Fibroblast of skin of left biceps (primary cell): ENCODE data around the gene DBH.

Experiments
- DNase-seq, 2 experiments: peaks; one replicate each; pipeline ENCODE4 v3.0.0-alpha.2; 2013; ENCODE audit warnings: low read depth in 2 of 2

DBH gene

DNA sequence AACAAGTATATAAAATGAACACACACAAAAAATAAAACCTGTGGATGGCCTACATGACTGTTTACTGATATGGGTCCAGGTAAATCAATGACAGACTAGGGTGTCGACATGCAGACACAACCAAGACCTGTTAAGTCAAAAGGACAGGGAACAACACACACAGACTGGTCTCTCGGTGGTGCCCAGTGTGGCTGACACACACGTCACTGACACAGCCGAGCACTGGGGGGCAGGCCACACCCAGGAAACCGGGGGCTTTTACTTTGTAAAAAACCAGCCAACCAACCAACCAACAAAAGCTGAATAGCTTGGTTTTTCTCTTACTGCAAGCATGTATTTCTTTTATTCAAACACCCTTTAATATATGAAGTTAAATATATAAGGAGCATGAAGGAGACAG is 31.9 kb upstream of the DBH start:
- no peak for DNase-seq

DNA sequence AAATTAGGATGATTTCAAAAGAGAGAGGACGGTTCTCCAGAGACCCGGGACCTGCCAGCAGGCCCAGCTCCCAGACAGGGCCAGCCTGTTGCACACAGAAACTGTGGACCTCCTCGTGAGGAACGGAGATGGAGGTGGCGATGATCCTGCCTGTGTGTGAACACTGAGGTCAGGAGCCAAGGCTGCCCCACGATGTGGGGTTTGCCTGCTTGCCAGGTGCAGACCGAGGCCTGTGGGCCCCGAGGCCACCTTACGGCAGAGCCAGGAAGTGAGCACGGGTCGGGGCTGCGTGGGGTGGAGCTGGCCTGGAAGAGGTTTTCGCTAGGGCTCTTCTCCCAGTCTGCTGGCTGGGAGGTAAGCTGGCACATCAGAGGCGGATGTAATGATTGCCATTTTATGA is 31.3 kb upstream of the DBH start:
- DNase-seq, result no peak

DNA sequence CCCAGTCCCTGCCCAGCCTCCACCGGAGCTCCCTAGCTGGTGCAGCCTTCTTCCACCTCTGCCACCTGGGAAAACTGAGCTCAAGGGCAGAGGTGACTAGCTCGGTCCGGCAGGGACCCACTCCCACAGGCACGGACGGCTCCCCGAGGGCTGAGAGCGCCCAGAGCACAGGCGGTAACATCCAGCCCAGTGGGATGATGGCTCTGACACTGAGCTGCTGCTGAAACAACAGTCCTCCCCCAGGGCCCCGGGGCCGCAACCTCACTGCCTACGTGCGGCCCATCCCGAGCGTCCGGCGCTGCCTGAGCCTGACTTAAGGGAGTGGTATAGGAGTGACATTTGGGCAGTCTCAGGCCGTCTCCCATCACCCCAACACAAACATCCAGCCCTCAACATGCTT is 30.7 kb upstream of the DBH start:
- no peak for DNase-seq

DNA sequence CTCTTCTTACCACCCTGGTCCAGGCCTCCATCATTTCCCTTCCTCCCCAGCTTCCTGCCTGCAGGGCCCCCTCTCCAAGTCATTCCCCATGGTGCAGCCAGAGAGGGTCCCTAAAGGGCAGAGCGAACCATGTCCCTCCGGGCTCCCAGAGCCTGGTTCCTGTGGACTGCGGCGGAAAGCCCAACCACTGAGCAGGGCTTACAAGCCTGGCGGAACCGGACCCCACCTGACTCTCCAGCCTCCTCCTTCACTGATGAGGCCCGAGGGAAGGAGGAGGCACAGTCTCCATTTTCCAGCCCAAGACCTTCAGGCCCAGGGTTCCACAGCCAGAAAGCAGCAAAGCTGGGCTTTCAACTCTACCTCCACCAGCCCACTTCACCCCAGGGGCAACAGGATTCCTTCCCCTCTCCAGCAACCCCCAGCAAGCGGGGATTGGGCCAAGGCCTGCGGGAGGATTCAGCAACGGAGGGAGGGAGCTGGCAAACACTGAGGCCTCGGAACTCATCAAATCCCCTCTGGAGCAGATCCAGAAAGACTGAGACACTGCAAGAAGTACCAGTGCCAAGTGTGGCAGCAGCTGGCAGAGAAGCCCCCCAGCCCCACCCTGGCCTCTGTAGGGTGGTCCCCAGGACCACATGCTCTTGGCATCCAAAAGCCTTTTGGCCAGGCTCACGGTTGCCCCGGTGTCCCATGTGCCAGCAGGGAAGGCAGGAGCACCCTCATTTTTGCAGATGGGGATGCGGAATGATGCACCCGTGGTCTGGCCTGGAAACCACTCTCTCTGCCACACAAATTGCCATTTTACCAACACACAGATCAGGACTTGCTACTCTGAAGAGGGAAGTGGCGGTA is 30.1 kb upstream of the DBH start:
- no peak for DNase-seq

DNA sequence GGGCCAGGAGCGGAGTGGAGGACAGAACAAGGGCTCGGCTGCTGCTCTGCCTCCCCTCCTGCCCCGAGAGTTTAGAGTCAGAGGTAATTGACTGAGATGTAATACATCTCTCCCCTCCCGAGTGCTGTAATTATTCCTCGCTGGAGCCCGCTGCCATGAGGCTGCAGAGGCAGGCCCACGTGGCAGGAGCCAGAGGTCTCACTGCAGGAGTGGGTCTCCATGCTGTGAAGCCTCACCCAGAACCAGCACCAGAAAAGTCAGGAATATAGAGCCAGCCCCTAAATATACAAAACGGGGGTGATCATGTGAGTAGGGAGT is 29.5 kb upstream of the DBH start:
- DNase-seq, result no peak

DNA sequence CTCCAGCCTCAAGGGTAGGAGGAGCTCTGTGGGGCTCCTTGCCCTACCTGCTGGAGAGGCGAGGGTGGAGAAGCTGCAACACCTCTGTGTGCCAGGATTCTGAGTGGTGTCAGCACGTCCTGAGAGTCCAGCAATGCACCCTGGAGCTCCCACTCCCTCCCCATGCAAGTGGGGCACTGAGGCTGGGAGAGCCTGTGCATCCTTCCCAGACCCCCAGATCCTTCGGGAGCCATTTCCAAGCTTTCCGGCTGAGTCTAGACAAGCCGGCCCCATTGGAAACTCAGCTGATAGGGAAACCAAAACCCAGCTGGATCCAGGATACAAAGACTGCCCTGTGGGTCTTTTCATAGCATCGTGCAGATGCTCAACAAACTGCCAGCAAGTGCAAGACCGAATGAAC is 28.8 kb upstream of the DBH start:
- DNase-seq, result no peak

DNA sequence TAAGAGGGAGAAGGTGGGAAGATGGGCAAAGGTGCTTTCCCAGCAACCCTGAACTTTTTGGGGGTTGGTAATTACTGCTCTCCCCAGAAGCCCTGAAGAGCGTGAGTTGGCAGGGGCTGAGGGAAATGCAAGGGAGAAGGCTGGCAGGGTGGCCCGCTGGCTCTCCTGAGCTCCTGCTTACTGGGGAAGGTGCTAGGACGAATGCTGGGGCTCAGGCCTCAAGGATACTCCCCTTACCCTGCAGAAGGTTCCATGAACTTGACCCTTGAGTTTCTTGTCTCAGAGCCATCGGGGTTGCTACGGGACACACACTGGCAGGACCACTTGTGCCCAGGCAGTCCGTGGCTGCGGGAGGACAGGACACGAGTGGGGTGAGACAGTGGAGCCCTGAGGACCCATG is 28.2 kb upstream of the DBH start:
- no peak for DNase-seq

DNA sequence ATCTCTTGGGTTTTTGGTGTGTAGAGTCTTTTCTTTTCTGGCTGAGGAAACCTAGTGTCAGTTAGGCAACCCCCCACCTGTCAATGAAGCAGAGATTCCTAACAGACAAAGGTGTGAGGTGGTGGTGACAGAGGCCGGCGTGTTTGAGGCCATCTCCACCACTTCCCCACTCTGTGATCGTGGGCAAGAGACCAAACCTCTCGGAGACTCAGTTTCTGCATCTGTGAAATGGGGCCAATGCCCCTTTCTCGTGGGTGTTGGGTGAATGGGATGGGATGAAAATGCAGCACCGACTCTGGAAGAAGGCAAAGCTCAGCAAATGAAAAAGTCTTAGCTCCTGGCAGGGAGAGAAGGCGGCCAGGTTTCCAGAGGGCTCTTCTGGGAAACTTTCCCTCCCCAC is 27.8 kb upstream of the DBH start:
- DNase-seq, result no peak

DNA sequence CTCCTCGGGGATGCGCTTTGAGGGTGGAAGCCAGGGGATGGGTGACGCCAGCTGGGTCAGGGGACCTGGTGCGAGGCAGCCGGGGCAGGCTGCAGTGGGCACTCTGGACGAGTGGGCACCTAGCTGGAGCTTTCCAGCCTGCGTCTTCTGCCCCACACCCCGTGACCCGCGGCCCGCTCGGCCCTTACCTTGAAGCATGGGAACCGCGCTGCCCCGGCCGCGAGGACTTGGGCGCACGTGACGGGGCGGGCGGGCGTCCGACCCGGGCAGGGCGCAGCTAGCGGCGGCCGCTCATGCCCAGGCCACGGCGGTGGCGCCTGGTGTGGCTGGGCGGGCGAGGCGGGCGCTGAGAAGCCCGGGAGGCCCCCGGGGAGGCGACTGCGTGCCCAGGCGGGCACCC is 27.3 kb upstream of the DBH start:
- no peak for DNase-seq

DNA sequence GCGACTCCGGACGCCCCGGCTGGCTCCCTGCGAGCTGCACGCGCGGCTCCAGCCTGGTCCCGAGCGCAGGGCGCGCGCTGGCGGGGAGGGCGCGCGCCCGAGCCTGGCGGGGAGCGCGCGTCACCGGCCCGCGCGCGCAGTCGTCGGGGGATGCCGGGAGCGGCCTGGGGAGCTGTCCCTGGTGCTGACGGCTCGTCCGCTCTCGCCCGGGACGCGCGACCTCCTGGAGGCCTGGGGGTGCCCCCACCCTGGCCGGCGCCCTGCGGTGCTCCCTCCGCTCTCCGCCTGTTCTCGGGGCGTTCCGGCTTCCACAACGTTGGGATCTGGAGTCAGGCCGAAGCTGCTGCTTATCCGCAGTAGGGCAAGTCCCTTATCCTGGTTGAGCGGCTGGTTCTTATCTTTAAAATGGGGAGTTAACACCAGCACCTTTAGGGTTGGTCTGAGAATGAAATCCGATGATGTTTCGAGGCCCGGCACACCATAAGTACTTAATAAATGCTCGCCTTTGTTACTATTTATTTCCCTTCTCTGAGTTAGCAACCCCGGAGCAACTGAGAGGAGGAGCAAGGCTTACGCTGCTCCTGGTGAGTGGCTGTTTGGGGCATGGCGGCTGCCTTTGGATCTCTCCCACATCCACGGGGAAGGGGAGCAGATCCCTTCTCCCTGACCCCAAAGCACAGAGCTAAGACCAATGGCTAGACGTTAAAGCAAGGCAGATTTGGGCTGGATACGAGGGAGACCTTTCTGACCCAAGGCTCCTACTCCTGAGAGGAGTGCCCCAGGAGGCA is 26.7 kb upstream of the DBH start, which contains the start of gene FAM163B:
FAM163B (minus strand) TSS at position 79 of the 788 bp plus-strand sequence. CDS start 29,166 bp downstream, outside the sequence.
- no peak for DNase-seq

DNA sequence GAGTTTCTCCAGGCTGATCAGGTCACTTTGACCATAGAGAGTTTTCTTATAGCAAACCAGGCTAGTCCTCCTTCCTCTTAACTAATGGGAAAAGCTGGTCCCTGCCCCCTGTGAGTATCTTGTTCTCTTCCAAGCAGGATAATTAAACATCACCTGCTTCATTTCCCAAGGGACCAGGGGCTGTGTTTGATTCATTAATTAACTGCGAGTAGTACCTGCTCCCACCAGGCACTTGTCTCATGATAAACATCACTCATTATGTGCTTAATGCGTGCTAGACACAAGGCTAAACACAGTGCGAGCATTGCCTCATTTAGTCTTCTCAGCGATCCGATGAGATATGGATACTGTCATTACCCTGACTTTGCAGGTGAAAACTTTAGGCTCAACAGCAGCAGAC is 25.3 kb upstream of the DBH start:
- no peak for DNase-seq

DNA sequence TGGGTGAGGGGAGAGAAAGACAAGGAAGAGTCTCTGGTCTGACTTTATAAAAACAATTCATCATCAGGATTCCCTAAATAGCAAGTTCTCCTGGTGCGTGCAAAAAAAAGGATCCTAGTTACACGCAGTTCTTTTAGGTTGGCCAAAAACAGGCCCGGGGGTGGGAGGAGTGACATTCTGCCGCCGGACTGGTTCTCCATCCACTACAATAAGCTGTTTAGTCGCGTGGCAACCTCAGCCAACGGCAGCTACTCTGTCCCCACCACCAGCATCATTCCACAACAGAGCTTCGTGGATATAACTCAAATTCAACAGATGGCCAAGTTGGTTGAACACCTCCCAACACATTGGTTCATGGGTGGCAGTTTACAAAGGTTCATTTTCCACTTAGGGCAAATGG is 24.1 kb upstream of the DBH start:
- no peak for DNase-seq

DNA sequence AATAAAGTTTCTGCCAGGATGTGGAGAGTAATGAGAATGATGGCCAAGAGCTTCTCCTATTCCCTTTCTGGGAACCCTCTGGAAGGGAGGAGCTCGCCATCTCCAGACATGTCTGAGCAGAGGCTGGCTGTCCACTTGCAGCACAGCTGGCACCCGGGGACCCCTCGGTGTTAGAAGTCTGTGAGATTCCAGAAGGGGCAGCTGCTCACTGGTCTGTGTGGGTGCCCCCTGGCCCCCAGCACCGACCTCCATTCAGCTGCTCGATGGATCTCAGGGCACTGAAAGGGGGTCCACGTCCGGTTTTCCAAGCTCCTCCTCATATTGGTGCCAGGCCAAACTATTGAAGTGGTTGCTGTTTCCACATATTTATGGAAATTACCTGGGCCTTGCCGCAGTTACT is 23.3 kb upstream of the DBH start:
- DNase-seq, result no peak

DNA sequence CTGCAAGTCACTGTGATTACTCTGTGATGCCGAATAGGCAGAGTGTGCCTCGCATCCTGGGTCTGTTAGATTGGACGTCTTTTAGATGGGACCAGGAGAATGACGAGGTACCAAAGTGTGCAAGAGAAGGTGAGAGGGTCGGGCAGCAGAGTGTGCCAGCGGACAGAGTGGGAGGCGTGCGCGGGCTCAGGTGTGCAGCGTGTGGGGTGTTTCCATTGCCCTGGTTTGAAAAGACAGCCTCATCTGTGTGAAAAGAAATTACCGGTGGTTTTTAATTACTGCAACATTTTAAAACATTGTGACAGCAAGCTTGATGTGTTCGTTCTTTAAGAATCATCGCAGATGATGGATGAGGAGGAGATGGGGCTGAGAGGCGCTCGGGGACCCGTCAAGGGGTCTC is 22.7 kb upstream of the DBH start:
- DNase-seq, result no peak

DNA sequence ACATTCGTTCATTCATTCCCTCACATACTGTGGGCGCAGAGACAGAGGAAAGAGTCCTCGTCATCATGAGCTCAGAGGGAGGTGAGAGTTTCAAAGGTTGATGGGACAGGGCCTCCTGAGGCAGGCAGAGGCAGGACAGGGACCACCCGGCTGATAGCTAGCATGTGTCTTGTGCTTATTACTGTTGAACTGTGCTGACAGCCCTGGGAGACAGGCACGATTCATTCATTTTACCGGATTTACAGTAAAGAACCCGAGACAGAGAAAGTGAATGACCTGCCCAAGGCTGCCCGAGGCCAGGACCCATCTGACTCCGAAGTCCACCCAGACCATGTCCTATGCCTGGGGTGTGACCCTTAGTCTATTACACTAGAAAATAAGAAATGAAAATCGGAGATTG is 22.1 kb upstream of the DBH start:
- DNase-seq, result no peak

DNA sequence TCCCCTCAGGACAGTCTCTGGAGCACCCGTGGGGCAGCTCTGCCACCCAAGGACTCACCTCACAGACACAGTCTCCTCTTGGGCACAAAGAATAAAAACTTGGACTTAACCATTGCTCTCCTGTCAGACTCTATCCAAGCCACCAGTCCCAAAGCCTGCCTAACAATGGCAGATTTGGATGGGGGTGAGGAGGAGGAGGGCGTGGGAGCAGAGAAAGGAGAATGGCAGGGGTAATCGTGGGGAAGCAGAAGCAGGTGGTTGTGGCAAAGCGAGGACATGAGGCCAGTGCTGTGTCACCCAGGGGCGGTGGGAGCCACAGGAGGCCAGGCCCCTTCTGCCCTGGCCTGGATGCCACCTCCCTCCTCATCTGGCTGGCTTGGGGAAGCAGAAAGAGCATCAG is 21.5 kb upstream of the DBH start:
- no peak for DNase-seq

DNA sequence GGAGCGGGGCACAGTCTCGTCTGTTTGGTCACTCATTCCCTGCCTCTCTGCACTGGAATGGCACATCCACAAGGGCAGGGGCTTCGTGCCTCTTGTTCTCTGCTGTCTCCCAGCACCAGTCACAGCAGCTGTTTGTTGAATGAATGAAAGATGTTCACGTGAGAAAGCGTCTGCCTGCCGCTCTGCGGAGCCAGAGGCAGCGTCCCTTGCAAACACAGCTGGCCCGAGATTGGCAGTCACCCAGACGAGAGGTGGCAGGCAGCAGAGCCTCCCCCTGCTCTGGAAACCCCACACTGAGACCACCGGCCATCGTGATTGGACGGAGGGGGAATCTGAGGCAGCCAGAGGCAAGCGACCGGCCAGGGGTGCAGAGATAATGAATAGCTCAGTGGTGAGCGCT is 21.0 kb upstream of the DBH start:
- no peak for DNase-seq

DNA sequence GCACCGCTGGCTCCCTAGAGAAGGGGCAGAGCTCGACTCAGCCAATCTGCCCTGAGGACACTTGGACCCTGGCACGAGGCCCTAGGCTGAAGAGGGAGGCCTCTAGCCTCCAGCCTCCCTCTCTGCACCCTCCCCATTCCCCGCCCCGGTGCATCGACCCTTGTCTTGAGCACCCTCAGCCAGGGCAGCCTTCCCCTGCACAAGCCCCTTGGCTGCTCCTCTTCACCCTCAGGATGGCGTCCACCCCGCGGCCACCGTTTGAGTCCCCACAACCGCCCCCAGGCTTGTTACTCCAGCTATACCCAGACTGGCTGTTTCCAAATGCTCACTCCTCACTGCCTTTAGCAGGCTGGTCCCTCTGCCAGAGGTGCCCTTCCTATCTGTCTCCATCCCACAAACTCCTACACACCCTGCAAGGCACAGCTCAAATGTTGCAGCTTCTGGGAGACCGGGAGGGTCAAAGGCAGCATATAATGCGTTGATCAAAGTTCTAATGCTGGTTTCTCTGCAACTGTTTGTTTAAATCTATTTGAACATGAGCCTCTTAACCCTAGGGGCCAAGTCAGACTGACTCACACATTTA is 20.5 kb upstream of the DBH start:
- no peak for DNase-seq

DNA sequence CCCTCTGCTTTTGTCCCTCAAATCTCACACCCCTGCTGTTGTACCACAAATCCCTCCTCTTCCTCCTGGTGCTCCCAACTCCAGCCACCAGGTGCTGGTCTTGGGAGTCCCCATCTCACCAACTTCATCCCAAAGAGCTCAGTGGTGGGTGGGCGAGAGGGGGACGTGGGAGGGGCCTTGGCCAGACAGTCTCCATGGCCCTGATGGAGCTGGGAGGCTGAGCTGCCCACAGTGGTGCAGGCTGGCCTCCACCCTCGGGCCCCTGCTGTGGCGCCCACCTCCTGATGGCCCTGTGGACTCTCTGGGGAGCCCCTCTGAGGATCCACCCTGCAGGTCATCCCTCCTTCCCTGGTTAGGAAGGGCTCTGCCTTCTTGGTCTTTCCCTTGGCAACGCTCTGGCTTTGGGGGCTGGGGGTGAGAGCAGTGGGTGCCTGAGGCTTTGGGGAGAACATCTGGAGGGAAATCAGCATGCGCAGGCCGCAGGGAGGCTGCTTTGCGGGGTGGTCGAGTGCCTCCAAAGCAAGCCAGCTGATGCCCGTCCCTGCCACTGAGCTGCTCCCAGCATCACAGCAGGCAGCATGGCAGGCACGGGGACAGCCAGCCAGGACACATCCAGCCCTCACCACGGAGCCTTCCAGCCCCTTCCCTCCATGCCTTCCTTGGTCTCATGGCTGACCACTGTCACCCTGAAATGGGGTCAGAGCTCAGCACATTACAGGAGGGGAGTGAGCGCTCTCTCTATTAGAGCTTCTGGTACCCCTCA is 19.3 kb upstream of the DBH start:
- no peak for DNase-seq

DNA sequence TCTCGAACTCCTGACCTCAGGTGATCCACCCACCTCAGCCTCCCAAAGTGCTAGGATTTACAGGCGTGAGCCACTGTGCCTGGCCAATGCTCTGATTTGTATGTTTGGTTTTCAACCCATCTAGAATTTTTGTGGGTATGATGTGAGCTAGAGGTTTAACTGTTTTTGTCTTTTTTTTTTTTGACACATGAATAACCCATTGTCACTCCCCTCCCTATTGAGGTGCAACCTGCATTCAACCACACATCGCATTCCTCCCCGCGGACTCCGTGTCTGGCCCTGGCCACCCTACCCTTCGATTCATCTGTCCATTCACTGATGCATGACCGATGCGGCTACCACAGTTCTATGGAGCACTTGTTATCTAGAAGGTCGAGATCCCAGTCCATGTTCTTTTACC is 17.4 kb upstream of the DBH start:
- no peak for DNase-seq

DNA sequence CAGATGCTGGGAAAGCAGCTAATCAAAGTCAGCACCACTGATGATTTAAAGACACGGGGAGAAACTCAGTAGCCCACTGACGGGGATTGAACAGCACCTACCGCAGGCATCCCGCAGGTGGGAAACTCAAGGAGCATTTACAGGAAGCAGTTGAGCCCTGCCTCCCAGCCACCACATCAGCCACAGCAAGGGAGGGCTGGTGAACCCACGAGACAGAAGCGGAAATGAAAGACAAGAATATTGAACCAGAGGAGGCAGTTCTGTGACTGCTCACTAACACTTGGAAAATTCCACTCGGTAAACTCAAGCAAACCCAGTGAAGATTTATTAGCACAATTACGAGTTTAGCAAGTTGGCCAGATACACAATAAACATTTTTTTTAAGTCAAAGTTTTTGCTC is 16.4 kb upstream of the DBH start:
- no peak for DNase-seq

DNA sequence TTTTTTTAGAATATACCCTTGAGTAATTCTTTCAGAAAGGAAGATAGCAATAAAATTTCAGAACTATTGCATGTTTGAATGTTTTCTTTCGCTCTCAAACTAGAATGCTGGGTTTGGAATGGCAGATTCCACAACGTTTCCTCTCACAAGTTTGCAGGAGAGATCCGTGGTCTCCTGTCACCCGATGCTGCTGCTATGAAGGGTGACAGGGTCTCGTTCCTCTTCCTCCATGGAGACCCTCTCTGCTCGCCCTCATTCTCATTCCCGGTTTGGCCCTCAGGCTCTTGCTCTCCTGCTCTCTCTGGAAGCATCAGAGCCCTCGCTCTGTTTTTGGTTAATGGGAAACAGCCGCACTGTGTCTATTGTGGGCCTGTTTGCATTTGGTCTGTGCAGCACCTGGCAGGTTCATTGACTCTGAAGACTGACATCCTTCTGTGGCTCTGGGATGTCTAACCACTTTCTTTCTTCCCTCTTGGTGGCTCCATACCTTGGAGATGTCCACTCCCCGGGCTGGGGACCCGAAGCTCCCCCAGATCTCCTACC is 14.4 kb upstream of the DBH start:
- no peak for DNase-seq
